Sigmoid colon (tissue), 7 donors: ENCODE measurements around the gene REEP3. TPM values are rescaled to one million over a fixed set of nuclear protein-coding genes. Genes with fewer than 3 reads are reported as not detected.

ENCODE experiments used
- DNase-seq: peaks from one replicate; pipeline ENCODE4 v3.0.0-alpha.2; 2019
- H3K27ac ChIP-seq, 4 donors: fragments of 200-600 bp; sonication (generic); one replicate each; pipeline ENCODE4 v1.5.1; 2016 to 2019; ENCODE audit warnings: mild to moderate bottlenecking in 1 of 4
- H3K27me3 ChIP-seq, 3 donors: fragments of 200-600 bp; sonication (generic); one replicate each; pipeline ENCODE4 v1.5.1; 2019; ENCODE audit warnings: mild to moderate bottlenecking in 1 of 3
- H3K36me3 ChIP-seq, 4 donors: fragments of 200-600 bp; sonication (generic); one replicate each; pipeline ENCODE4 v1.5.1; 2016 to 2019
- H3K4me1 ChIP-seq, 4 donors: fragments of 200-600 bp; sonication (generic); one replicate each; pipeline ENCODE4 v1.5.1; 2017 to 2019
- H3K4me3 ChIP-seq, 4 donors: fragments of 200-600 bp; sonication (generic); one replicate each; pipeline ENCODE4 v1.5.1; 2017 to 2019; ENCODE audit warnings: mild to moderate bottlenecking in 2 of 4, moderate library complexity in 1 of 4
- H3K9me3 ChIP-seq, 4 donors: fragments of 200-600 bp in 3 of 4; sonication (generic) in 3 of 4; one replicate each; pipeline versions ENCODE4 v1.5.1 to v1.6.1; 2013 to 2019
- EP300 ChIP-seq, 4 donors: sonication (generic); formaldehyde crosslinking; IDR thresholded peaks; one replicate each; pipeline ENCODE4 v1.6.1; 2017; ENCODE audit warnings: antibody characterized with exemption in 4 of 4
- POLR2A ChIP-seq, 2 donors: fragments of 450-650 bp; IDR thresholded peaks; one replicate each; pipeline ENCODE4 v1.6.1; 2016; ENCODE audit warnings: antibody characterized with exemption in 2 of 2, mild to moderate bottlenecking in 2 of 2, moderate library complexity in 2 of 2
- POLR2AphosphoS5 ChIP-seq, 4 donors: sonication (generic); formaldehyde crosslinking; IDR thresholded peaks; one replicate each; pipeline ENCODE4 v1.6.1; 2017; ENCODE audit warnings: antibody characterized with exemption in 4 of 4
- WGBS, 2 donors: extraction: QIAGEN DNeasy Blood & Tissue Kit; methylation state at CpG; one replicate each; pipeline ENCODE4 v1.1.7; 2013; 5-methylcytosine and 5-hydroxymethylcytosine counted together
- intact Hi-C: fragments of 100-400 bp; cut with DNase I; formaldehyde crosslinking; loops from one replicate; pipeline ENCODE4 v1.15.1; 2023
- polyA plus RNA-seq, 3 donors: library from polyadenylated mRNA; stranded (reverse); fragments of 200-250 nt; gene quantifications; one replicate each; pipeline ENCODE4 v1.2.3, GENCODE V29; 2013
- total RNA-seq, 4 donors: library from RNA; depleted of rRNA; stranded (reverse); fragments of >200 nt; gene quantifications; one replicate each; pipeline ENCODE4 v1.1.0, GENCODE V29; 2016
- TF ChIP-seq, protein P1 (sequence below), 4 experiments: fragments of 450-650 bp in 3 of 4; fragments of 200-600 bp in 1 of 4; IDR thresholded peaks; one replicate each; pipeline ENCODE4 v1.5.1; 2016 to 2019; ENCODE audit warnings: antibody characterized with exemption in 4 of 4, mild to moderate bottlenecking in 3 of 4, moderate library complexity in 2 of 4
- donor health status: healthy with polysubstance abuse.
- donor health status: Bipolar disorder and iron deficiency.
- donor health status: healthy.

The REEP3 gene
- total and polyA plus RNA-seq, 7 donors: 8.6 to 116 (median 69.2) TPM

DNA sequence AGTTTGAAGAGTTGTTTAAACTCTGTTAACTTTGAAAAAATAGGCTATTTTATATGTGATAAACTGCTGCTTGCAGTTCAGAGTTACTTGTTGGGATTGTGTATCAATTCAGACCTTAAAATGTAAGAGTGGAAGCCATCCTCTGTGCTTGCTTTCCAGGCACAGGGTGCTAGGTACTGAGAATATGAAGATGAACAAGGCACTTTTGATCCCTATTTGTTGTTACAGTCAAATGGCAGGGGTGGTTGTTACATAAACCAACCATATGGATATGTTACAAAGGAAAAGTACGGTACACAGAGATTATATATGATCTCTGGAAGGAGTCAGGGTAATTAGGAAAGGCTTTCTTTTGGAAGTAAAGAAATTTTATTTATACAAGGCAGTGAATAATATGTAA lies 63.8 kb downstream of the REEP3 start:
- Histone ChIP-seq H3K36me3 (no peaks in the 10 kb centered on the region), H3K4me3 (no peak overlapping the region), H3K27me3 (no peaks in the 10 kb centered on the region), H3K4me1 (peaks cover 0 to 62% (median 31%) of the 10 kb centered on the region in 4 donors), H3K27ac (peak overlapping the region in 1 of 4 donors; percentile 1), H3K9me3 (no peaks in the 10 kb centered on the region)
- intact Hi-C loops: no loop called here
- no peak for DNase-seq
- TF ChIP-seq POLR2A (IDR thresholded peaks at IDR 0.05): no peak
- no peak for TF ChIP-seq EP300 (IDR thresholded peaks at IDR 0.05)
- no peak for TF ChIP-seq POLR2AphosphoS5 (IDR thresholded peaks at IDR 0.05)
- TF ChIP-seq, protein P1, sequence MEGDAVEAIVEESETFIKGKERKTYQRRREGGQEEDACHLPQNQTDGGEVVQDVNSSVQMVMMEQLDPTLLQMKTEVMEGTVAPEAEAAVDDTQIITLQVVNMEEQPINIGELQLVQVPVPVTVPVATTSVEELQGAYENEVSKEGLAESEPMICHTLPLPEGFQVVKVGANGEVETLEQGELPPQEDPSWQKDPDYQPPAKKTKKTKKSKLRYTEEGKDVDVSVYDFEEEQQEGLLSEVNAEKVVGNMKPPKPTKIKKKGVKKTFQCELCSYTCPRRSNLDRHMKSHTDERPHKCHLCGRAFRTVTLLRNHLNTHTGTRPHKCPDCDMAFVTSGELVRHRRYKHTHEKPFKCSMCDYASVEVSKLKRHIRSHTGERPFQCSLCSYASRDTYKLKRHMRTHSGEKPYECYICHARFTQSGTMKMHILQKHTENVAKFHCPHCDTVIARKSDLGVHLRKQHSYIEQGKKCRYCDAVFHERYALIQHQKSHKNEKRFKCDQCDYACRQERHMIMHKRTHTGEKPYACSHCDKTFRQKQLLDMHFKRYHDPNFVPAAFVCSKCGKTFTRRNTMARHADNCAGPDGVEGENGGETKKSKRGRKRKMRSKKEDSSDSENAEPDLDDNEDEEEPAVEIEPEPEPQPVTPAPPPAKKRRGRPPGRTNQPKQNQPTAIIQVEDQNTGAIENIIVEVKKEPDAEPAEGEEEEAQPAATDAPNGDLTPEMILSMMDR (IDR thresholded peaks at IDR 0.05): no peak
- 53 to 80% methylated on average over 1 of the region's 1 CpG for WGBS, 2 donors

DNA sequence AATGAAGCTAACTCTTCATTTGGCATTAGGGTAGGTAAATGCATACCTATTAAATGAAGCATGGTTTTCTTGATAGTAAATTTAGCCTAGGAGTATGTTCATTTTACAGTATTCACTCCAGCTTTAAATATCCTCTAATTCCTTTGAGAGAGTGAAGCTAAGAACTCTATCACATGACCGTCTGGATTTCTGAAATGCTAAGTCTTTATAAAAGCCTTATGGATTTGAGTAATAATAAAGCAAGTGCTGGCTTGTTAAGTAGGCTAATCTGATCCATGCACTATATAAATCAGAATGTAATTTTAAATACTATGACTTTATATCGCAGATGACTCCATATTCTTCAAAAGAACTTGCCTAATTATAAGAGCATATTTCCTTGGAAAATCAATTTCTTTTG lies 64.8 kb downstream of the REEP3 start:
- no peaks in the 10 kb centered on the region for H3K27me3 ChIP-seq

DNA sequence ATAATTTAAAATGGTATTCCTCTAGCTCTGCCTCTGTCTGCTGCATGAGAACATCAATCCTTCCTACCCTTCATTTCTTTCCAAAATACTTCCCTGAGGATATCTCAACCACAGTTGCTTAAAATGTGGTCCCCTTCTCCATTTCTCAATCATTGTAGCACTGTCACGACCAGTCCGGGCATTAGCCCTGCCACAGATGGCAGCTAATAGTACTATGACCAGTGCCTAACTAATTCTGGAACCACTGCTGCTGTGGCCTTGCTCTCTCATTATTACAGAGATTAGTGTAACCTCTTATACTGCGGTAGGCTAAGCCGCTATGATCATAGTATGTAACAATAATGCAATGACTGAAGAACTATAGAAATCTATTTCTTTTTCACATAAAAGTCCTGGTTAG lies 66.0 kb downstream of the REEP3 start:
- Histone ChIP-seq H3K36me3 (no peaks in the 10 kb centered on the region), H3K4me1 (peaks cover 0 to 47% (median 29%) of the 10 kb centered on the region in 4 donors), H3K27ac (no peak overlapping the region), H3K27me3 (no peaks in the 10 kb centered on the region), H3K4me3 (no peak overlapping the region), H3K9me3 (no peaks in the 10 kb centered on the region)
- intact Hi-C loops: no loop called here
- no peak for DNase-seq
- TF ChIP-seq POLR2AphosphoS5 (IDR thresholded peaks at IDR 0.05) (no peak), POLR2A (IDR thresholded peaks at IDR 0.05) (no peak), EP300 (IDR thresholded peaks at IDR 0.05) (no peak)
- TF ChIP-seq, protein P1 (IDR thresholded peaks at IDR 0.05): no peak
- WGBS, 2 donors: 96 to 97% methylated on average over 4 of the region's 4 CpGs

More for the DNA sequence above, 64.8 kb downstream of the REEP3 start:
- Histone ChIP-seq H3K4me1 (peaks cover 0 to 56% (median 29%) of the 10 kb centered on the region in 4 donors), H3K27ac (no peak overlapping the region), H3K36me3 (no peaks in the 10 kb centered on the region), H3K4me3 (no peak overlapping the region), H3K9me3 (no peaks in the 10 kb centered on the region)
- WGBS, 2 donors: 91 to 97% methylated on average over 2 of the region's 2 CpGs
- no peak for DNase-seq
- intact Hi-C loops: no loop called here
- TF ChIP-seq POLR2A (IDR thresholded peaks at IDR 0.05) (no peak), POLR2AphosphoS5 (IDR thresholded peaks at IDR 0.05) (no peak), EP300 (IDR thresholded peaks at IDR 0.05) (no peak)
- TF ChIP-seq, protein P1 (IDR thresholded peaks at IDR 0.05): no peak

DNA sequence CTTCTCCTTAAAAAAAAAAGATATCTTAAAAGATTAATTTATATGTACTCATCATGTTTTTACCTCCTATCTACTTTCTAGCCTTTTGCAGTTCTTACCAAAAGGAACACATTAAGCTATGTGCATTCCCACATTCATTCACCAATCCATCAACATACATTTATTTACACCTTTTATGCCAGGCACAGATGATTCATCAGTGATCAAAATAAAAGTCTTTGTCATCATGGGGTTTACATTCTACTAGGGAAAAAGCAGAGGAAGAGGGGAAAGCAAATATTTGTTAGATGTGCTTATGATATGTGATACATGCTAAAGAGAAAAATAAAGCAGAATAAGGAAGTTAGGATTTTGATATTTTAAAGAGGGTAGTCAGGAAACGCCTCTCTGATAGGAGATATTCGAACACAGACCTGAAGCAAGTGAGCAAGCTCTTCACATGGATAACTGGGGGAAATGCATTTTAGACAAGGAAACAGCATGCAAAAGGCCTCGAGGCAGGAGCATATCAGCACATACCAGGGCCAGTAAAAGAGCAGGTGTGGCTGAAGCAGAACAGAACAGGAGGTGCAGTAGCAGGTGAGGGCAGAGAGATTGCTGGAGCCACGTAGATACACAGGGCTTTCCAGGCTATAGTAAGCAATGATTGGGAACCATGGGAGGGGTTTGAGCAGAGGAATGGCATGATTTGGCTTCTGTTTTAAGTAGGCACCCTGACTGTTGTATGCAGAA lies 67.4 kb downstream of the REEP3 start:
- TF ChIP-seq EP300 (IDR thresholded peaks at IDR 0.05) (no peak), POLR2A (IDR thresholded peaks at IDR 0.05) (no peak), POLR2AphosphoS5 (IDR thresholded peaks at IDR 0.05) (no peak)
- TF ChIP-seq, protein P1 (IDR thresholded peaks at IDR 0.05): no peak
- WGBS, 2 donors: 16 to 65% methylated on average over 4 of the region's 4 CpGs
- Histone ChIP-seq H3K27me3 (no peaks in the 10 kb centered on the region), H3K36me3 (no peaks in the 10 kb centered on the region), H3K9me3 (no peaks in the 10 kb centered on the region), H3K27ac (no peak overlapping the region), H3K4me3 (no peak overlapping the region), H3K4me1 (peaks cover 0 to 41% (median 24%) of the 10 kb centered on the region in 4 donors)
- no peak for DNase-seq
- intact Hi-C loops: no loop called here
